G401 (cell line): ENCODE results near the gene DUT. TPM values are rescaled to one million over a fixed set of nuclear protein-coding genes. Genes with fewer than 3 reads are reported as not detected.

ENCODE experiments used
- DNase-seq: peaks from one replicate; pipeline ENCODE4 v3.0.0-alpha.2; 2015; ENCODE audit warnings: low spot score
- in situ Hi-C: cut with HindIII; loops from 2 replicates; pipeline ENCODE4 v1.10.0; 2016; ENCODE audit warnings: low sequenced_read_pairs, mixed read lengths
- total RNA-seq: library from RNA; depleted of rRNA; stranded (reverse); fragments of >200 nt; shearing (Covaris generic); gene quantifications from 2 replicates; pipeline ENCODE4 v1.2.3, GENCODE V29; 2014; rRNA removed

The DUT gene
- total RNA-seq: 159 and 182 TPM in 2 replicates

DNA sequence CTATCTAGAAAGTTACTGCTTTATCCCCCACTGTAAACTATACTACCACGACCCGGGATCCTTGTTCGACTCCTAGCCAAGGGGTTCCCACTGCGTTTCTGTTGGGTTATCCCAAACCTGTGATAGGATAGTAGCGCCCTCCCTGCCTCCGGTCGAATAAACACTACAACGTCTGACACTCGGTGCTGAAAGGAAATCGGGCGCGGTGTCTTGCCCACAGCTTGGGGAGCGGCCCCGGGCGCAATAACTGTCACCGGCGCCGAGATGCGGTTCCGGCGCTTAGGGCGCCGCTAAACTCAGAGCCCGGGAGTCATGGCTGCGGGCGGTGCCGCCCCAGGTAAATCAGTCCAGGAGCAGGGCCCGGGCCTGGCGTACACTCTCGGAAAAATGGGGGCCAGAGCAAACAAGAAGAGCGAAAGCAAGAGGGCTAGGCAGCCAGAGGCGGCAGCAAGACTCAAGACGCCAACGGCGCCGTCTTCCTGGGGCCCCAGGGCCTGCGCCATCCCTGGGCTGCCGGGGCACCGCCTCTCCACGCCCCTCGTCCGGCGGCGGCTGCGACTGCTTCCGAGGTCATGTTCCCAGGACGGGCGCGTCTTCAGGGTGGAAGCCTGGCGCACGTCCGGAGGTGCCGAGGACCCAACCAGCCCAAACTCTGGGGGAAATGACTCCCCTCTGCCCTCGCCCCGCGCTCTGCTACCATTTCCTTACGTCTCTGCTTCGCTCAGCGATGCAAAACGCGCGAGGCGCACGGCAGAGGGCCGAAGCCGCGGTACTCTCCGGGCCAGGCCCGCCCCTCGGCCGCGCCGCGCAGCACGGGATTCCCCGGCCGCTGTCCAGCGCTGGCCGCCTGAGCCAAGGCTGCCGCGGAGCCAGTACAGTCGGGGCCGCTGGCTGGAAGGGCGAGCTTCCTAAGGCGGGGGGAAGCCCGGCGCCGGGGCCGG lies at the start of gene DUT:
Gene DUT (plus strand): TSS at position 575 of the 941 bp plus-strand sequence. CDS start 87 bp downstream, at position 662.
- DNase-seq: peak; percentile 86
- in situ Hi-C loops: no loop called here

DNA sequence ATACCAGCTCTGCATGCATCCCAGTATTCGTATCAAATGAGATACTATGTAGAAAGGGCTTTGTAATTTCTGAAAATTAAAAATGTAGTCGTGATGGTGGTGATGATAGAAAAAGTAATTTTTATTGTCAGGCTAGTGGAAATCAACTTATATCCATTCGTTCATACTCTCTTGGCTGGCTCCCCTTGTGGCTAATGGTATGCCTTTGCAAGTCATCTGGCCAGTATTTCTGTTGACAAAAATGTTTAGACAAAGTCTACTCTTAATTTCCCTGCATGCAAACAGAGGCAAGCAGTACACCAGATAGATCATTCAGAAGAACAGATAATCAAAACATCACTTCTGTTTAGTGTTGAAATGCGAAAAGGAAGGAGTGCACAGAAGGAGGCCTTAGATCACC lies 49.6 kb upstream of the DUT start:
- in situ Hi-C loops: no loop called here
- no peak for DNase-seq

DNA sequence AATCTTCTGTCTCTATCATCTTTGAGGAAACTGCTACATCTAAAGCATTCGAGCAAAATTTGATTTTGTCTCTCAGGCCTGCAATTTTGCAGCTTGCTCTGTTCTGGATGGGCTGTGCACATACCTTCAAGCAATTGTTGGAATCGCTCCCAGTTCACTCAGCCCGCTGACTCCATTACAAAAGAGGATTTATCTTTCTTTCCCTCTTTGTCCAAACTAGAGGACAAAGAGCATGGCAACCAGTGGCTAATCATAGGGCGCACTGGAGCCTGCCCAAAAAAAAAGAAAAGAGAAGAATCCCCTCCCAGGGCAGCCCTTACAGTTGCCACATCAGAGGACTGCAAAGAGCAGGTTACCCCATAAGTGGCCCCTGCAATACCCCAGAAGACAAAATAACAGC lies 49.0 kb upstream of the DUT start:
- DNase-seq: no peak
- in situ Hi-C loops: no loop called here

DNA sequence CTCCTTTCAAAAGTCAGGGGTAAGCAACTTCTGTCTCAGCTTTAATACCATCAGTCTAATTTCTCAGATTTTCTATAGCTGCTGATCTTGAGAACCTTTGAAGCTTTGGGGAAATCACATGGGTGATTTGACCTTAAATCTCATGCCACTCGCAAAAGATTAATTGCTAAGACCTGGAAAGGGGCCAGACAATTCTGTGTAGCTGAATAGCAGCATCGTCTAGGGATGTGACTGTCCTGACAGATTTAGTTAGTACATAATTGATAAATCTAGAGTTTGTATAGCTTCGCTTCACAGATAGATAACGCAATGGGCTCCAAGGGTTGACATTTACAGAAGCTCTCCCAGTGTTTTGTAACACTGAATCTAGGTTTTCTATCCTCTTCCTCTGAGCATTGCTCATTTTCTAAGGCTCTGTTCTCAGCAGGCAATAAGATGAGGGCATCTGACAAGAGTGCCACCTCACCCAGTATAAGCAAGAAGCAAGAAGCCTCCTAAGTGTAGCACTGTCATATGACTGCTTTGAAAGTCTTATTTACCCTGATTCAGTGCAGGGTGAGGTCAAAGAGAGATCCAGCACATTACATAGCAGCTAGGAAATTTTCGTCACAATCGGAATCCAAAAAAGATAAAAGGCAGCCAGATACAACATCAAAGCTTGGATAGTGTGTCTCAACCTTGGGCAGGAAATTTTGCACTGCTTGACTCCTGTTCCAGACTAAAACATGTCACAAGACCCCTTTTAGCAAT lies 47.7 kb upstream of the DUT start:
- in situ Hi-C loops: no loop called here
- DNase-seq: no peak

DNA sequence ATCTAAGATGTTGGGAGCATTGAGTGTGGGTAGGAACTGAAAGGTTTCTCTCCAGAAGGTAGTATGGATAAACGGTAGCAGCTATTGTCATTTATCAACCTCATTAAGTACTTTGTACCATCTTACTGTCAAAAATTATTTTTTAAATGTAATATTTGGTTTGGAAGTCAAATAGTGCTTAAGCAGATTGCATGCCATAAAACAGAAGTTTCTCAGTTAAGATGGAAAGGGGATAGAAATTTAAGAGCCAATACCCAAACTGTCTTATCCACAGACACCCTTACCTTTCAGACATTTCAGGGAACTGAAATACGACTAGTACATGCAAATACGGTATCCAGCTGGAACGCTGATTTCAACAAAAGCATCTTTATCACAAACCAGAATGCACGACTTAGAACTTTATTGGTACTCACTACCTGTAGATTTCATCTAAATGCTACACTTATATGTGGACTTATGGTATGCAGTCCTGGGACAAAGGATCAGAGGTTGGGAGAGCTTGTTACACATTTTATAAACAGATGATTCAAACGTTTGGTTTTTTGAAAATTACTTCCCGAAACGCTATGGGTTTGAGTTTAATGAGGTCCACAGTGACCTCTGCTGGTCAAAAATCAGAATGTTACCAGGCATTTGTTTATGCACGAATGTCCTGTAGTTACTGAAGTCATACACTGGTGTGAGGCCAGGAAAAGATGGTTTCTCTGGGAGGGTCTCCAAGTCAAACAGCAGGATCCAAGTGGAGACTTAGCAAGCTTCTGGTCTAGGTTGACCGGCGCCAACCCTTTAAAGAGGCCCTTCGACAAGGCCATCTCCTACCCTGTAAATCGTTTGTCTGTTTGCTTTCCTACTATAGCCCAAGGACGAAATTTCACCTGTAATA lies 45.7 kb upstream of the DUT start:
- in situ Hi-C loops: no loop called here
- DNase-seq: peak; percentile 84

DNA sequence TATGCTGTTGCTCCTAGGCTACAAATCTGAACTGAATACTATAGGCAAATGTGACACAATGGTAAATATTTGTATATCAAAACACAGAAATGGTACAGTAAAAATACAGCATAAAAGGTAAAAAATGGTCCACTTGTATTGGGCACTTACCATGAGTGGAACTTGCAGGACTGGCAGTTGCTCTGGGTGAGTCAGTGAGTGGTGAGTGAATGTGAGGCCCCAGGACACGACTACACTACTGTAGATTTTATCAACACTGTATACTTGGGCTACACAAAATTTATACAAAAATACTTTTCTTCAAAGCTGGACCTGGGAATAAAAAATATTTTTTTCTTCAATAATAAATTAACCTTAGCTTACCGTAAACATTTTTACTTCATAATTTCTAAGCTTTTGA lies 41.6 kb upstream of the DUT start:
- DNase-seq: no peak
- in situ Hi-C loops: no loop called here

DNA sequence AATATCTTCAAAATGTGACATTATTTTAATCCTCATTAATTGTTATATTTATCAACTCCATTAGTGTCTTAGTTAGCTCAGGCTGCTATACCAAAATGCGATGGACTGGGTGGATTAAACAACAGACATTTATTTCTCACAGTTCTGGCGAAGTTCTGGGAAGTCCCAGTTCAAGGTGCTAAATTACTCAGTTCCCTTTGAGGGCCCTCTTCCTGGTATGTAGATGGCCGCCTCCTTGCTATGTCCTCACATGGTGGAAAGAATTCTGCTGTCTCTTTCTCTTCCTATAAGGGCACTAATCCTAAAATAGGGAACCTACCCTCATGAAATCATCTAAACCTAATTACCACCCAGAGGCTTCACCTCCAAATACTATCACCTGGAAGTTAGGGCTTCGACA lies 38.8 kb upstream of the DUT start:
- no peak for DNase-seq
- in situ Hi-C loops: no loop called here

DNA sequence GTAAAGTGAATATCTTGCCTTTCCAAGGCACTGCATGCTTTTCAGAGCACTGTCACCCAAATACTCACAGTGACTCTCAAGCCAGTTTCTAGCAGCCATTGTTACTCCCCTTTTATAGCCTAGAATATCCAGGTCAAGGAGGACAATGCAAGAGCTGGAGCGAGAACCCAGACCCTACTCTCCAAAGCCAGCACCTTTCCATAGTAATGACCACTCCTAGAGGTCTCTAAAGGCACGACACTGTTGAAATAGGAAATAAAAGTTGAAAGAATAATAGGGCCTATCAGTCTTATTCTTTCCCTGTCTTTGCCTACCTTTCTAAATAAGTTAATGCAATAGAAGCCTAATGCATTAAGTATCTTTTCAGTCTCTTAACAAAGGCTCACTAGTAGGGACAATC lies 33.6 kb upstream of the DUT start:
- in situ Hi-C loops: no loop called here
- DNase-seq: no peak

DNA sequence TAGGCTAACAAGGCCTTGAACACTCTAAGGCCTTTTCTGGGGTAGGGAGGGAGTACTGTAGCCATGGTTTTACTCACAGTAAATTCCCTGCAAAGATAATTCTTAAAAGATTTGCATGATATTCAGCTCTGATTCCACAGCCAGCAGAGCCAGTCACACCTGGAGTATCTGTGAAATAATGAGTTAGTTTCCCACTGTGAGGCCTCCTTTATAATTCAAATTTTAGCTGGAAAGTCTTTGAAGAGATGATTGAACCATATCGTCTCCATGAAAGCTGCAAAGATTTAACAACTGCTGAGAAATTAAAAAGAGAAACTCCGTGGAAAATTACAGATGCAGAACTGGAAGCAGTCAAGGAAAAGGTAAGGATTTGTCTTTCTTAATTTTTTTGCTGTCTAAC lies 32.3 kb upstream of the DUT start:
- DNase-seq: no peak
- in situ Hi-C loops: no loop called here

DNA sequence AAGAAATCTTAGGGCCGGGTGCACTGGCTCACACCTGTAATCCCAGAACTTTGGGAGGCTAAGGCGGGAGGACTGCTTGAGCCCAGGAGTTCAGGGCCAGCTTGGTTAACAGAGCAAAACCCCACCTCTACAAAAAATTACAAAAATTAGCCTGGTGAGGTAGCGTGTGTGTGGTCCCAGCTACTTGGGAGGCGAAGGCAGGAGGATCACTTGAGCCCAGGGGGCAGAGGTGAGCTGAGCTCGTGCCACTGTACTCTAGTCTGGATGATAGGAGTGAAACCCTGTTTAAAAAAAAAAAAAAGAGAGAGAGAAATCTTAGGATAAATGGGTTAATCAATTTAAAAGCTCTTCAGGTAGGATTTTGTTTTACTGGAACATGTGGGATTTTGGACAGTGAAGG lies 31.2 kb upstream of the DUT start:
- no peak for DNase-seq
- in situ Hi-C loops: no loop called here

DNA sequence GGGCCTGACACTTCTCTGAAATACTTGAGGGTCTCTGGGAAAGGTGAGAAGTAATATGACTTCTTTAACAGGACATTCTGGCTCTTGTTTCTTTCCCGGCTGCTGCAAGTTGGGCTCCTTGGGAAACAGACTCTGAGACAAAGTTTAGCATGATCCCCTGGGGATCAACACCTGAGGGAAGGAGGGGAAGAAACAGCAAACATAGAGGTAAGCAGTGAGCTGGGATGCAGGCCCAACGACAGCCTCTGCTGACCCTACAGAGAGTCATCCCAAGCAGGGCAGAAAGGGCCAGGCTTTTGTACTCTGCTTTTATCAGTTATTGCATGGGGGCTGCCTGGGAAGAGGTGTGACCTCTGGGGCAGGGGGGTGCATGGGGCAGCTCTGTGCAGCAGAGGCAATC lies 26.8 kb upstream of the DUT start:
- in situ Hi-C loops: no loop called here
- DNase-seq: no peak

DNA sequence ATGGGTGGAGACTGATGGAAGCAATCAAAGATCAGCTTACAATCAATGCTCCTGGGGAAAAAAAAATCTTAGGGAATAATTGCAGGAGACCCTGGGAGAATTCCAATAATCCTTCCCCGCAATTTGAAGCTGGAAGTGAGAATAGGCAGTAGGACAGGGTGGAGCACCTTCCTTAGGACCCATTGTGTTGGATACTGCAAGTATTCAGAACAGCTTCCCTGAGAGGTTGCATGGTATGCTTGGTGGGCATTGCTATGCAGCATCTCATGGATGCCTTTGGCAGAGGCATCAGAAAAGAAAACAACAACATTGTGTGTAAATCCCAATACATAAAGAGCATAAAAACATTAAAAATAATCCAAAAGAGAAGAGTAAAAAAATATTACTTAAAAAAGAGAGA lies 24.6 kb upstream of the DUT start:
- in situ Hi-C loops: no loop called here
- DNase-seq: no peak

DNA sequence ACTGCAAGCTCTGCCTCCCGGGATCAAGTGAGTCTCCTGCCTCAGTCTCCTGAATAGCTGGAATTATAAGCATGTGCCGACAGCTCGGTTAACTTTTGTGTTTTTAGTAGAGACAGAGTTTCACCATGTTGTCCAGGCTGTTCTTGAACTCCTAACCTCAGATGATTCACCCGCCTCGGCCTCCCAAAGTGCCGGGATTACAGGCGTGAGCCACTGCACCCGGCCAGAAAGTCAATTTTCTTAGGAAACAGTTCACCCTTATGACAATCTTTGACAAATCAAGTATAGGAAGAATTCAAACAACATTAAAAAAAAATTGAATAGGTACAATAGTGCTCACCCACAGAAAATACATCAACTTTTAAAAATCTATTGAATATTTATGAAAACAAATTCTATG lies 23.6 kb upstream of the DUT start:
- in situ Hi-C loops: no loop called here
- DNase-seq: no peak

DNA sequence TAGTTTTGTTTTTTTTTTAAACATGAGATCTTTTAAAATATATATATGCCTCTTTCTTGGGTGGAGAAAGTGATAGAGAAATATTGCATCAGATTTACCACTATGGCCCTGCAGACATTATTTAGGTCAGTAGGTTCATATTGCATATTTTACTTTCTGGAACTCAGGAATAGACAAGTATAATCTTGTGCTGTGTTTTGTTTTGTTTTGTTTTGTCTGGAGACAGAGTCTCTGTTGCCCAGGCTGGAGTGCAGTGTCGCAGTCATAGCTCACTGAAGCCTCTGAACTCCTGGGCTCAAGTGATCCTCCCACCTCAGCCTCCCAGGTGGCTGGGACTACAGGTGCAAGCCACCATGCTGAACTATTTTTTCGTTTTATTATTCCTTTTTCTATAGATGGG lies 21.5 kb upstream of the DUT start:
- DNase-seq: no peak
- in situ Hi-C loops: no loop called here

DNA sequence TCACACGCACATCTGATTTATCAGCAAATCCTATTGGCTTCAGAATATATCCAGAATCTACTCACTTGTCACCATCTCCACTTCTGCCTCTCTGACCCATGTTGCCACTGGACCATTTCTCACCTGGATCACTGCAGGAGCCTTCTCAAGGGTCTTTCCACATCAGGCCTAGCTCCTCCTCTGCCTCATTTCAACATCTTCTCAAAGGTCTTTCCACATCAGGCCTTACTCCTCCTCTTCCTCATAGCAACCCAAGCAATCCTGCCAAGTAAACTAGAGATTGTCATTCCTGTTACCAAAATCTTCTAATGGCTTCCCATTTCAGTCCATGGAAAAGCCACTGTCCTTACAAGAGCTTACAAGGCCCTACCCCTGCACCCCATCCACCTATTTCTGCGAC lies 18.0 kb upstream of the DUT start:
- in situ Hi-C loops: no loop called here

DNA sequence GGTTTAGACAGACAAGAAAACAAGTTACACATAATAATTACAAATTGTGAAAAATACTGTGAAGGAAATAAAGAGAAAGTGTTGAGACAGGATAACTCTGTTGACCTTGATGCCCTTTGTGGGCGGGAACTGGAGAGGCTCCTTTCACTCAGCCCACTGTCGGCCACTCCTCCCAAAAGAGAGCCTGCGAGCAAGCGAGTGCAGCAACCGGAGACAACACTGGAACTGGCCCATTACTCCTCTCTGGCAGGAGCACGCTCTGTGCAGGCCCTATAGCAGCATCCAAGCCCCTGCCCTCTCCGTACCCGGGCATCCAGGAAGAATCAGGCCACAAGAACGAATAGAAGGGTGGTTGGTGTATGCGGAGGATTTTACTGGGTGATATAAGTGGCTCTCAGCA lies 16.2 kb upstream of the DUT start:
- DNase-seq: no peak
- in situ Hi-C loops: no loop called here

More for the DNA sequence above, 18.0 kb upstream of the DUT start:
- DNase-seq: no peak

DNA sequence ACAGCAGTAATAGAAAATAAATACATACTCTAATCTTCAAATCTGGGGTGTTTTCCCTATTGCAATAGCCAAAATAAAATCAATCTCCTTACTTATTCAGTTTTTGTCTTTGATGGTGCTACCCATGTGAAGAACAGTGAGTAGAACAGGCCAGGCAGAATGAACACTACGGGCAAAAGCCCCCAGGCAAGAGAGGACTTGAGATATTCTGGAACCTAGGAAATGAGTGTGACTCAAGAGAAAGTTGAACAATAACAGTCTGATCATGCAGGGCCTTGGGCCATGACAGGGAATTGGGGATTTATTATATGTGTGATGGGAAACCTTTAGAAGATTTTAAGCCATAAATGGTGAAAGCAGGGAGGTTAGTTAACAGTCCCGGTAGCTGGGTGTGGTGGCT lies 14.0 kb upstream of the DUT start:
- no peak for DNase-seq
- in situ Hi-C loops: no loop called here

DNA sequence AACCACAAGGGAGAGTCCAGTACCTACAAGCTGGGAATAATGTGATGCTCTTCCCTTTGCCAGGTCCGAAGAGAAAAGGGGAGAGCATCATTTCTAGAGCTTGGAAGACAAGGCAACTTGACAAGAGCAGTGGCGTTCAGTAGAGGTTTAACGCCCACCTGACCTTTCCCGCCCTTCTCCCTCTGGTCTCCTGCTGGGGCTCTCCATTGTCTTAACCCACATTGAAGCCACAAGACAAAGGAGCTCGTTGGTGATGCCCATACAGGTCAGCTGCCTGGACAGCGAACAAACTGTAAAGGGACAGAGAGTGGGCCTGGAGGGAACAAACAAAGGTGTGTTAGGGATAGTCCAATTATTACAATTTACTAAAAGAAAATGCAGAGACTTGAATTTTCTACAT lies 13.1 kb upstream of the DUT start:
- in situ Hi-C loops: no loop called here
- DNase-seq: no peak

DNA sequence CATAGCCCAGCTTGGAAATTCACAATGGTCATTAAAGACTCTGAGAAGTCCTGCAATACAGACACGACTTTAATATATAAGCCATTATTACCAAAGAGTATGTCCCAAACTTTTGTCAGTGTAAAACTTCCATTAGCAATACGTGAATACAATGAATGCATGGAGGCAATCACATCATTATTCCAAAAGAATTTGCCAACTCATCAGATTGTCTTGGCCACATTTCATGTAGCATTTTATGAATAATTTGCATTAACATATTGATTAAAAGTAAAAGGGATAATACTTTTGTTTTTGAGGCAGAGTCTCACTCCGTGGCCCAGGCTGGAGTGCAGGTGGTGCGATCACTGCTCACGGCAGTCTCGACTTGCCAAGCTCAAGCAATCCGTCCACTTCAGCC lies 7.9 kb upstream of the DUT start:
- DNase-seq: no peak
- in situ Hi-C loops: no loop called here

DNA sequence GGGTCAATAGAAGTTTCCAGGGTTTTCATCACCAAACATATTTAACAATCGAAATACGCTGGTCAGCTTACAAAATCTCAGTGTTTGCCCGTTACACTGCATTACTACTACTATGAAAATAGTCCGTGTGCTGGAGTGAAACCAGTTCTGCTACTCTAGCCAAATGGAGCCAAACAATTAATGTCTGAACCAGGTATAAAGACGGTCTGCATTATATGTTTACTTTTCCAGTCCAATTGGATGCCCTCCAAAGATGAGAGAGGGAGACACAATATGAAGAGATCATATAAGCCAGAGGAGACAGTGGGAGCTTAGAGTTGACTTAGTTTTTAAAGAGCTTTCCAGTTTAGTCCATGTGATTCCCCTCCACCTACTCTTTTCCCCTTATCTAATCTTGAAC lies 6.3 kb upstream of the DUT start:
- DNase-seq: no peak

More for the DNA sequence above, 6.3 kb upstream of the DUT start:
- in situ Hi-C loops: no loop called here
